HG02571 (cell line): Measurements from ENCODE around the gene TRPC5OS.

Experiments used
- ATAC-seq: cut with Tn5 transposase; IDR thresholded peaks from one replicate; pipeline ENCODE4 v1.9.1; 2021; ENCODE audit warnings: mild to moderate bottlenecking, moderate library complexity; ENCODE audit not compliant: unreplicated experiment

TRPC5OS gene

DNA sequence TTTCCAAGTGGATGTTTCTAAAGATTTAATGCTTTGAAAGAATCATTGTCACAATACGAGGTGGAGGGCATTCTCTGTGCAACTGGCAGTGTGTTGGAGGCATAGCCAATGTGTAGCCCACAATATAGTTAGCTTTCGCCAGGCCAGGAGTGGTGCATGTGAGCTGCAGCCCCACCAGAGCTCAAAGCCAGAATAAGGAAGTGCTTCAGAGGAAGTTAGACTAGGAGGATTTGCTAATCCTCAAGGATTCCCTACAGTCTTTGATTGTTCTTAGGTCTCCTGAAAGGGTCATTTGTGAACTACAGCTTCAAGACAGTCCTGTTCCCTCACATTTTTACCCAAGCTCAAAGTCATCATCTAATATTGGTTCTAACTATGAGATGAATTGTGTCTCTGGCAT, 16.4 kb downstream of the TRPC5OS start:
- ATAC-seq = no peak

DNA sequence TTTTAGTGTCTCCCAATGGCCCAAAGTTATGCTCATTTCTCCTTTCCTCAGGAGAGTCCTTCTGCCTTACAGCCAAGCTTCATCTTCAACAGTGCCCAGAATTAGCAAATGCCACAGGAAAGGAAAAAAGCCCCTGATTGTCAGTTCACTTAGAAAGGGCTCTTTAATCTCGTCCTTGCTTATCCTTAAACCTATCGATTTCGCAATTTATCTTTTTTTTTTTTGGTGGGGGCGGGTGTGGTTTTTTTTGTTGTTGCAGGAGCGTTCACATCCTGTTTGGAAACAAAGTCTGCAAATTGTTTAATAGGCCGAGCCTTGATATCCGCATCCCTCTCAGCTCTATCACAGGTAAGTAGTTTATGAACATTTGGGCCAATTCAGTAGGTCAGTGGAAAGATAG, 20.2 kb downstream of the TRPC5OS start:
- no peak for ATAC-seq

DNA sequence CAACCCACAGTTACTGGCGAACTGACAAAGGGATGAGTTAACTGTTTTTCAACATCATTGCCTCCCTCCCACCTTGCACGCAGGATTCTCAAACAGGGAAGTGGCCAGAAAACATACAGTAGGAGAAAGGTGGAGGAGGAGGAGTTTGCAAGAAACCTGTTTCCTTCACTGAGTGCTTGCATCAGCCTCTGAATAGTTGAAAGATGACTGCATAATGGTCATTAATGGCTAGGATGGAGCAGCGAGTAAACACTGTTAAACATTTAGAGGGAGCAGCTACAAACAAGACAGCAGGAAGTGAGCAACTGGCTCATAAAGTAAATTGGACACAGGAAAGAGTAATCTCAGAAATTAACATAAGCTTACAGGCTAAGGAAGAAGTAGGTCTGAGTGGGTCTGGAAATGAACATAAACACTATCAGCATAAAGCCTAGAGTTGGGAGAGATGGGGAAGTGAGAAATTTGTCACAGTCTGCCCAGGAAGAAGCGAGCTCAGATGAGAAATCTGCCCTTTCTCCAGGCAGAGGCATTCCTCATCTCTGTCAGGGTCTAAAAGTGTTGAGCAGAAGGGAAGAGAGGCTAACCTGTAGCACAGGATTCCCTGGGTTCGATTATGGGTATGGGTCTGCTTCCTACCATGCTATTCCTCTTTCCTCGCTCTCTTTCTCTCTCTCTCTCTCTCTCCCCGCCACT, 38.6 kb downstream of the TRPC5OS start:
- ATAC-seq = no peak

DNA sequence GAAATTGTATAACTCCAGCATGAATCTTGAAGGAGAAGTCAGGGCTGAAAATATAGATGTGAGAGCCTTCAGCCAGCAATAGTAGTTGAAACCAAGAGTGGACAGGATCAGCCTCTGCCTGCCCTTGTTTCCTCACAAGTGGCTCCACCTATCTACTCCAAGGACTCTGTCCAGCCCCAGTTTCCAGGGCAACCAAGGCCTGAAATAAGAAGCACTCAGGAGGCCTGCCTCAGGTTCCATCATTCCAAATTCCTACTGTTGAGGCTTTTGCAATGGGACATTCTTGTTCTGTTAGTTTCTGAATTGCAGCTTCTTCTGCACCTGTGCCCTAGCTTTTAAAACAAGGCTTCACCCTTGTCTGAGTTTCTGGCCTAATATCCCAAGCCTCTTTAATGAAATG, 41.6 kb downstream of the TRPC5OS start:
- no peak for ATAC-seq

DNA sequence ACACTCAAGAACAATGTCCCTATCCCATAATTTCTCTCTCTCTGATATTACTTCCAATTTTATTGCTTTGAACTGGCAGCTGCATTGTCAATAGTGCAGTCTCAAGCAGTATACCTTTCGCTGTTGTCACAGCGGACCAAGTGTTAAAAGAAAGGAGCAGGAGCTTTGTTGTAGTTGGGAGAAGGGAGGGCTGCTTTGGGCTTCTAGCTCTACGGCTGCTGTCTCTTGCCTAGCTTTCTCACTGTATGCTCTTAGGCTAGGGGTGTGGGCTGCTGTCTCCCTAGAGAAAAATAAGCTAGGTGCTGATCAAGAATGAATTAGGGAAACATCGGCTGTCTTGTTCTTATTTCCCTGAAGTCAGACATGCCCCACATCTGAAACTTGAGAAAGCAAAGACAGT, 52.5 kb downstream of the TRPC5OS start:
- ATAC-seq = no peak
